SU-DHL-6 (cell line): Measurements from ENCODE around the gene LOXL1.

Experiments
- H2AFZ ChIP-seq: fragments of 200-600 bp; sonication (generic); 2 replicates; pipeline ENCODE4 v1.6.1; 2014; ENCODE audit warnings: low read depth, mild to moderate bottlenecking, moderate library complexity, mixed read lengths, antibody characterized with exemption, low read length; ENCODE audit not compliant: severe bottlenecking
- H3F3A ChIP-seq: fragments of 200-600 bp; shearing (Covaris generic); 2 replicates; pipeline ENCODE4 v1.6.0; 2016; ENCODE audit warnings: antibody characterized with exemption, mild to moderate bottlenecking; ENCODE audit not compliant: insufficient read depth
- H3K27ac ChIP-seq: fragments of 200-600 bp; sonication (generic); 2 replicates; pipeline ENCODE4 v1.5.1; 2016; ENCODE audit warnings: low read depth, mild to moderate bottlenecking, low read length, moderate library complexity, mixed read lengths
- H3K27me3 ChIP-seq: fragments of 200-600 bp; sonication (generic), shearing (Covaris generic); 2 replicates; pipeline ENCODE4 v1.6.0; 2014; ENCODE audit warnings: mild to moderate bottlenecking, low read length
- H3K36me3 ChIP-seq: fragments of 200-600 bp; sonication (generic); 2 replicates; pipeline ENCODE4 v1.6.1; 2014; ENCODE audit warnings: mild to moderate bottlenecking, low read length, mixed read lengths
- H3K4me2 ChIP-seq: fragments of 300-600, 200-600 bp; shearing (Covaris generic), sonication (generic); 2 replicates; pipeline ENCODE4 v1.6.0; 2014; ENCODE audit warnings: low read length, low read depth, mild to moderate bottlenecking; ENCODE audit not compliant: poor library complexity, severe bottlenecking
- H3K4me3 ChIP-seq: fragments of 200-600 bp; sonication (generic); 2 replicates; pipeline ENCODE4 v1.5.1; 2014; ENCODE audit warnings: antibody characterized with exemption, low read length, mild to moderate bottlenecking, mixed read lengths; ENCODE audit not compliant: insufficient read depth, poor library complexity, severe bottlenecking
- H3K79me2 ChIP-seq: fragments of 200-600 bp; sonication (generic); 2 replicates; pipeline ENCODE4 v1.6.1; 2014; ENCODE audit warnings: mild to moderate bottlenecking, low read length, moderate library complexity; ENCODE audit not compliant: insufficient read depth
- H3K9ac ChIP-seq: fragments of 200-600 bp; sonication (generic); 2 replicates; pipeline ENCODE4 v1.7.0; 2014; ENCODE audit warnings: mild to moderate bottlenecking, low read length
- H3K9me2 ChIP-seq: fragments of 200-600 bp; sonication (generic); replicated peaks from 2 replicates; pipeline ENCODE4 v1.6.1; 2014; ENCODE audit warnings: low read length; ENCODE audit not compliant: insufficient read depth
- H3K9me3 ChIP-seq: fragments of 200-600 bp; sonication (generic); 2 replicates; pipeline ENCODE4 v1.6.1; 2014; ENCODE audit warnings: low read length, mixed read lengths; ENCODE audit not compliant: insufficient read depth
- H4K20me1 ChIP-seq: fragments of 200-600 bp; sonication (generic); 2 replicates; pipeline ENCODE4 v1.6.1; 2014; ENCODE audit warnings: low read depth, mild to moderate bottlenecking, antibody characterized with exemption, low read length, moderate library complexity, mixed read lengths
- CTCF ChIP-seq: fragments of 200-600 bp; sonication (generic); IDR thresholded peaks from one replicate; pipeline ENCODE4 v1.5.1; 2017; ENCODE audit warnings: antibody characterized with exemption, mild to moderate bottlenecking, low read length, moderate library complexity; ENCODE audit not compliant: insufficient read depth, poor library complexity, severe bottlenecking
- EZH2phosphoT487 ChIP-seq: fragments of 200-600 bp; sonication (generic), shearing (Covaris generic); conservative IDR thresholded peaks from 2 replicates; pipeline ENCODE4 v1.6.1; 2018; ENCODE audit warnings: mild to moderate bottlenecking, antibody characterized with exemption, low read length, moderate library complexity, mixed read lengths

Gene LOXL1

GRCh38 chr15:73886717-73887345, 39.4 kb upstream of the LOXL1 start:
- Histone ChIP-seq H3K9me2 (no peaks in the 10 kb centered on the region), H3K9me3 (no peaks in the 10 kb centered on the region), H4K20me1 (no peaks in the 10 kb centered on the region), H3K27ac (no peak overlapping the region), H3K27me3 (no peaks in the 10 kb centered on the region), H3K4me3 (no peak overlapping the region), H3K4me2 (no peak overlapping the region), H3F3A (no peaks in the 10 kb centered on the region), H3K79me2 (no peaks in the 10 kb centered on the region), H3K36me3 (no peaks in the 10 kb centered on the region), H2AFZ (no peak overlapping the region), H3K9ac (no peak overlapping the region)
- TF ChIP-seq CTCF (no peak), EZH2phosphoT487 (no peak)

- no peak for TF ChIP-seq CTCF
- TF ChIP-seq EZH2phosphoT487 = no peak
- Histone ChIP-seq H3K4me2 (no peak overlapping the region), H3K27me3 (no peaks in the 10 kb centered on the region), H3K27ac (no peak overlapping the region), H3K36me3 (no peaks in the 10 kb centered on the region), H3K9me3 (no peaks in the 10 kb centered on the region), H2AFZ (no peak overlapping the region), H3K79me2 (no peaks in the 10 kb centered on the region), H3K9me2 (no peaks in the 10 kb centered on the region), H3K9ac (no peak overlapping the region), H3K4me3 (no peak overlapping the region), H3F3A (no peaks in the 10 kb centered on the region), H4K20me1 (no peaks in the 10 kb centered on the region)
Observed at GRCh38 chr15:73887481-73887880, 38.8 kb upstream of the LOXL1 start.

GRCh38 chr15:73888224-73889041, 37.8 kb upstream of the LOXL1 start:
- Histone ChIP-seq H3K9me2 (no peaks in the 10 kb centered on the region), H3K27ac (no peak overlapping the region), H4K20me1 (no peaks in the 10 kb centered on the region), H3K9me3 (no peaks in the 10 kb centered on the region), H3K4me3 (no peak overlapping the region), H3K79me2 (no peaks in the 10 kb centered on the region), H3K36me3 (no peaks in the 10 kb centered on the region), H3K9ac (no peak overlapping the region), H3F3A (no peaks in the 10 kb centered on the region), H3K4me2 (no peak overlapping the region), H2AFZ (no peak overlapping the region), H3K27me3 (no peaks in the 10 kb centered on the region)
- TF ChIP-seq EZH2phosphoT487 = no peak
- TF ChIP-seq CTCF = no peak
